ENCODE data around the gene CCDC191.

Gene CCDC191

DNA sequence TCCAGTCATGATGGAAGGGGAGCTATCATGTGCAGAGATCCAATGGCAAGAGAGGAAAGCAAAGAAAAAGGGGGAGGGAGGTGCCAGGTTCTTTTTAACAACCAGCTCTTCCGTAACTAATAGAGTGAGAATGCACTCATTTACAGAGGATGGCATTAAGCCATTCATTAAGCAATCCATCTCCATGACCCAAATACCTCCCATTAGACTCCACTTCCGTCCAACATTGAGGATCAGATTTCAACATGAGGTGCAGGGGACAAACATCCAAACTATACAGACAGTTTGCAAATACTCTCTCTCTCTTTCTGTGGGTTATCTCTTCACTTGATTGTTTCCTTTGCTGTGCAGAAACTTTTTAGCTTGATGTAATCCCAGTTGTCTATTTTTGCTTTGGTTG, 87.3 kb downstream of the CCDC191 start:
- H3K9ac ChIP-seq (ENCODE audit: low read length): no peak overlapping the region
- TF ChIP-seq, protein P1, sequence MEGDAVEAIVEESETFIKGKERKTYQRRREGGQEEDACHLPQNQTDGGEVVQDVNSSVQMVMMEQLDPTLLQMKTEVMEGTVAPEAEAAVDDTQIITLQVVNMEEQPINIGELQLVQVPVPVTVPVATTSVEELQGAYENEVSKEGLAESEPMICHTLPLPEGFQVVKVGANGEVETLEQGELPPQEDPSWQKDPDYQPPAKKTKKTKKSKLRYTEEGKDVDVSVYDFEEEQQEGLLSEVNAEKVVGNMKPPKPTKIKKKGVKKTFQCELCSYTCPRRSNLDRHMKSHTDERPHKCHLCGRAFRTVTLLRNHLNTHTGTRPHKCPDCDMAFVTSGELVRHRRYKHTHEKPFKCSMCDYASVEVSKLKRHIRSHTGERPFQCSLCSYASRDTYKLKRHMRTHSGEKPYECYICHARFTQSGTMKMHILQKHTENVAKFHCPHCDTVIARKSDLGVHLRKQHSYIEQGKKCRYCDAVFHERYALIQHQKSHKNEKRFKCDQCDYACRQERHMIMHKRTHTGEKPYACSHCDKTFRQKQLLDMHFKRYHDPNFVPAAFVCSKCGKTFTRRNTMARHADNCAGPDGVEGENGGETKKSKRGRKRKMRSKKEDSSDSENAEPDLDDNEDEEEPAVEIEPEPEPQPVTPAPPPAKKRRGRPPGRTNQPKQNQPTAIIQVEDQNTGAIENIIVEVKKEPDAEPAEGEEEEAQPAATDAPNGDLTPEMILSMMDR (IDR thresholded peaks at IDR 0.05; ENCODE audit: insufficient read depth, low read length, poor library complexity, severe bottlenecking): no peak
- TF ChIP-seq EZH2phosphoT487 (conservative IDR thresholded peaks at IDR 0.05; ENCODE audit: low read length): no peak
- no peak overlapping the region for H3K27ac ChIP-seq (ENCODE audit: low read depth, low read length)
- H3K4me2 ChIP-seq (ENCODE audit: low read depth, low read length, poor library complexity, severe bottlenecking): no peak overlapping the region
- no peaks in the 10 kb centered on the region for H3K9me2 ChIP-seq (replicated peaks; ENCODE audit: insufficient read depth, low read length)
- no peaks in the 10 kb centered on the region for H4K20me1 ChIP-seq (ENCODE audit: low read depth, low read length)
- no peaks in the 10 kb centered on the region for H3K27me3 ChIP-seq (ENCODE audit: low read length)
- H3K4me3 ChIP-seq (ENCODE audit: insufficient read depth, low read length, poor library complexity, severe bottlenecking): no peak overlapping the region
- 0 out of 2 replicates have a peak, but pooled peaks cover 7% of the 10 kb centered on the region for H3K9me3 ChIP-seq (ENCODE audit: insufficient read depth, low read length)
- peaks cover 22% of the 10 kb centered on the region for H3K36me3 ChIP-seq (ENCODE audit: low read length)
- no peaks in the 10 kb centered on the region for H3F3A ChIP-seq (ENCODE audit: insufficient read depth)
- H3K79me2 ChIP-seq (ENCODE audit: insufficient read depth, low read length): no peaks in the 10 kb centered on the region
- H2AFZ ChIP-seq (ENCODE audit: low read depth, low read length, severe bottlenecking): no peak overlapping the region

DNA sequence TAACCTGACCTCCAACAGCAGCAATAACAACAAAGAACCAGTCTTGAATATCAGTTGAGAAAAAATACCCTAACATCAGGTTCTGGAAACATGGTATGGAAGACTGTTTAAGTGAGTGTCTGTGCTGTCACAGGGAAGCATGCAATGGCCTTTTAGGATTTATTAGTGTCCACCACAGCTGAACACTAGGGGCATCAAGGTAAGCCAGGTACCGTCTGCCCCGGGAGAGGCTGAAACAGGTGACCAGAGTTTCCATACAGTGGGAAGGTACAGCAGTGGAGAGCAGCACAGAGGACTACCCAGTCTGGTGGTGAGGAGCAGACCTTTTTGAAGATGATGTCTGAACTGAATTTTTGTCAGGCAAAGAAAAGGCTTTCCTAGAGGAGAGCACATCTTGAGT, 90.2 kb downstream of the CCDC191 start:
- no peaks in the 10 kb centered on the region for H4K20me1 ChIP-seq (ENCODE audit: low read depth, low read length)
- H2AFZ ChIP-seq (ENCODE audit: low read depth, low read length, severe bottlenecking): no peak overlapping the region
- H3K79me2 ChIP-seq (ENCODE audit: insufficient read depth, low read length): no peaks in the 10 kb centered on the region
- H3K27ac ChIP-seq (ENCODE audit: low read depth, low read length): no peak overlapping the region
- no peaks in the 10 kb centered on the region for H3F3A ChIP-seq (ENCODE audit: insufficient read depth)
- H3K9me2 ChIP-seq (replicated peaks; ENCODE audit: insufficient read depth, low read length): no peaks in the 10 kb centered on the region
- no peaks in the 10 kb centered on the region for H3K27me3 ChIP-seq (ENCODE audit: low read length)
- no peak overlapping the region for H3K9ac ChIP-seq (ENCODE audit: low read length)
- no peak for TF ChIP-seq EZH2phosphoT487 (conservative IDR thresholded peaks at IDR 0.05; ENCODE audit: low read length)
- TF ChIP-seq, protein P1 (IDR thresholded peaks at IDR 0.05; ENCODE audit: insufficient read depth, low read length, poor library complexity, severe bottlenecking): no peak
- 0 out of 2 replicates have a peak, but pooled peaks cover 2% of the 10 kb centered on the region for H3K36me3 ChIP-seq (ENCODE audit: low read length)
- H3K9me3 ChIP-seq (ENCODE audit: insufficient read depth, low read length): no peaks in the 10 kb centered on the region
- no peak overlapping the region for H3K4me3 ChIP-seq (ENCODE audit: insufficient read depth, low read length, poor library complexity, severe bottlenecking)
- H3K4me2 ChIP-seq (ENCODE audit: low read depth, low read length, poor library complexity, severe bottlenecking): no peak overlapping the region

DNA sequence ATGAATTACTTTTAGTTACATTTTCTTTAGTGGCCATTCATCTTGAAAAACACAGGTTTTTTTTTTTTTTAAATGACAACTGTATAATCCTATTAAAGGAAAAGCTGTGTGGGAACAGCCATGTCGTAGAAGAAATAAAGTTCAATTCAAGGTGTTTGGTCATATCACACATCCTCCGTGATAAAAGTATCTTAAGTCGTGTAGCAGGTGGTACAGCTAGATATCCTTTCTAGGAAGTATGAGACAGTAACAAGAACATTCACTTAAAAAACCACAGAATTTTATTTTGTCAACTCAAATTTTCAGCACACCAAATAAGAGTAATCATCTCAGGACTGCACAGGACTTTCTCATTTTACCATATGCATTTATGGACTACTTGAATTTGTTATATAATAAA, 92.4 kb downstream of the CCDC191 start:
- H4K20me1 ChIP-seq (ENCODE audit: low read depth, low read length): no peaks in the 10 kb centered on the region
- H3K9me3 ChIP-seq (ENCODE audit: insufficient read depth, low read length): no peaks in the 10 kb centered on the region
- TF ChIP-seq EZH2phosphoT487 (conservative IDR thresholded peaks at IDR 0.05; ENCODE audit: low read length): no peak
- TF ChIP-seq, protein P1 (IDR thresholded peaks at IDR 0.05; ENCODE audit: insufficient read depth, low read length, poor library complexity, severe bottlenecking): no peak
- no peaks in the 10 kb centered on the region for H3K9me2 ChIP-seq (replicated peaks; ENCODE audit: insufficient read depth, low read length)
- no peak overlapping the region for H3K4me2 ChIP-seq (ENCODE audit: low read depth, low read length, poor library complexity, severe bottlenecking)
- no peak overlapping the region for H3K27ac ChIP-seq (ENCODE audit: low read depth, low read length)
- H3K9ac ChIP-seq (ENCODE audit: low read length): no peak overlapping the region
- no peak overlapping the region for H3K4me3 ChIP-seq (ENCODE audit: insufficient read depth, low read length, poor library complexity, severe bottlenecking)
- H3K27me3 ChIP-seq (ENCODE audit: low read length): no peaks in the 10 kb centered on the region
- no peaks in the 10 kb centered on the region for H3K79me2 ChIP-seq (ENCODE audit: insufficient read depth, low read length)
- H3K36me3 ChIP-seq (ENCODE audit: low read length): peaks cover 2% of the 10 kb centered on the region; the same call in 1 of the 2 replicates
- H2AFZ ChIP-seq (ENCODE audit: low read depth, low read length, severe bottlenecking): no peak overlapping the region
- H3F3A ChIP-seq (ENCODE audit: insufficient read depth): no peaks in the 10 kb centered on the region
